Measurements from ENCODE around the gene SLC39A3.

SLC39A3 gene

GRCh38 chr19:2701361-2702169 lies 38.3 kb downstream of the SLC39A3 start:
- no peak for DNase-seq

- DNase-seq: no peak
Measured at GRCh38 chr19:2700660-2701360, 39.0 kb downstream of the SLC39A3 start.

- no peak for DNase-seq
Measured at GRCh38 chr19:2699413-2700140, 40.2 kb downstream of the SLC39A3 start.

GRCh38 chr19:2694196-2694595 lies 45.6 kb downstream of the SLC39A3 start:
- no peak for DNase-seq

- DNase-seq: no peak
Measured at GRCh38 chr19:2693492-2694160, 46.2 kb downstream of the SLC39A3 start.

GRCh38 chr19:2691951-2692350 lies 47.9 kb downstream of the SLC39A3 start:
- no peak for DNase-seq

GRCh38 chr19:2690856-2691255 lies 49.0 kb downstream of the SLC39A3 start:
- no peak for DNase-seq

- DNase-seq: no peak
Measured at GRCh38 chr19:2686360-2686759, 53.5 kb downstream of the SLC39A3 start.

GRCh38 chr19:2685204-2685704 lies 54.6 kb downstream of the SLC39A3 start:
- DNase-seq: no peak

GRCh38 chr19:2683430-2684003 lies 56.3 kb downstream of the SLC39A3 start:
- no peak for DNase-seq

Data from fibroblast of upper back skin (primary cell).